Bone marrow (tissue), 2 donors: ENCODE results near the gene CXCL6.
A peak's percentile ranks its signal among the peaks of the same experiment; 100 is the strongest.

Experiments
- DNase-seq, 2 donors: peaks; one replicate each; lab custom pipeline; 2025; lab: John Stamatoyannopoulos, UW

CXCL6 gene

DNA sequence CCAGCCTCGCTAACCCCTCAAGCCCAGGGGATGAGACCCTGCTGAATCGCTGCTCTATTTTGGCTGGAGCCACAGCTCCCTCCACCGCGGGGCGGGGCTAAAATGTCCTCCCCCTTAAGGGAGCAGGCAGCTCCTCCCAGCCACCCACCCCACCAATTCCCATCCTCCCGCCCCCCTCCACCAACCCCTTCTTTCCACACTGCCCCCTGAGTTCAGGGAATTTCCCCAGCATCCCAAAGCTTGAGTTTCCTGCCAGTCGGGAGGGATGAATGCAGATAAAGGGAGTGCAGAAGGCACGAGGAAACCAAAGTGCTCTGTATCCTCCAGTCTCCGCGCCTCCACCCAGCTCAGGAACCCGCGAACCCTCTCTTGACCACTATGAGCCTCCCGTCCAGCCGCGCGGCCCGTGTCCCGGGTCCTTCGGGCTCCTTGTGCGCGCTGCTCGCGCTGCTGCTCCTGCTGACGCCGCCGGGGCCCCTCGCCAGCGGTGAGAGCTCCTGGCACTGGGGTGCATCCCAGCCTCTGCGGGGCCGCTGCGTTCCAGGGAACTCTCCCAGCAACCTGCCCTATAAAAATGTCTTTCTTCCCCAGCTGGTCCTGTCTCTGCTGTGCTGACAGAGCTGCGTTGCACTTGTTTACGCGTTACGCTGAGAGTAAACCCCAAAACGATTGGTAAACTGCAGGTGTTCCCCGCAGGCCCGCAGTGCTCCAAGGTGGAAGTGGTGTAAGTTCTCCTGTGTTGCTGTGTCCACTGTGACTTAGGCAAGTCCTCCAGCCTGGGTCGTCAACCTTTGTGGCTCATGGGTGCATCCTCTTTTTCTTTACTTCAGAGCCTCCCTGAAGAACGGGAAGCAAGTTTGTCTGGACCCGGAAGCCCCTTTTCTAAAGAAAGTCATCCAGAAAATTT, at the start of gene CXCL6:
TSS of gene CXCL6 (plus strand) at position 306 of the 907 bp plus-strand sequence. CDS start at position 379, 73 bp downstream.
- peak in 1 of 2 donors; percentile 16 for DNase-seq

- no peak for DNase-seq
Observed at GRCh38 chr4:73788411-73788810, 48.1 kb upstream of the CXCL6 start.

DNA sequence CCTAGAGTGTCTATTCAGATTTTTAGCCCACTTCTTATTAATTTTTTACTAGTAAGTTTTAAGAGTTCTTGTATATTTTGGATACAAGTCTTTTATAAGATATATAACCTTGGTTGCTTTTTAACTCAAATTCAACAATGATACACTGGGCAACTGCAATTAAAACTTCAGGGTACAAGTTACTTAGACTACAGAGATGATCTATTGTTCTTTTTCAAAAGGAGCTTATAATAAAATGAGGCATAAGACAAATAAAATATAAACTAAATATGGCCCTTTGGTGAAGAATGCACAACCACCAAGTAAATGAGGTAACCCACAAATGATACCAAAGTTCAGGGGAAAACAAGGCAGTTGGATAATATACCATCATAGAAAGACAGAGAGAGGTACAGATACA, 37.6 kb upstream of the CXCL6 start:
- DNase-seq: no peak

GRCh38 chr4:73800206-73800605, 36.3 kb upstream of the CXCL6 start:
- DNase-seq: no peak

- DNase-seq: no peak
Observed at GRCh38 chr4:73801692-73802091, 34.8 kb upstream of the CXCL6 start.

GRCh38 chr4:73803213-73803612, 33.3 kb upstream of the CXCL6 start:
- no peak for DNase-seq

- DNase-seq: no peak
Observed at GRCh38 chr4:73810191-73810590, 26.3 kb upstream of the CXCL6 start.

- DNase-seq: no peak
Observed at GRCh38 chr4:73811841-73812240, 24.6 kb upstream of the CXCL6 start.

GRCh38 chr4:73814679-73815078, 21.8 kb upstream of the CXCL6 start:
- DNase-seq: no peak

GRCh38 chr4:73815145-73815544, 21.3 kb upstream of the CXCL6 start:
- DNase-seq: peak in 1 of 2 donors; percentile 78

GRCh38 chr4:73816814-73817213, 19.7 kb upstream of the CXCL6 start:
- DNase-seq: peak in 1 of 2 donors; percentile 89

GRCh38 chr4:73817341-73817740, 19.1 kb upstream of the CXCL6 start:
- DNase-seq: no peak

GRCh38 chr4:73821325-73821724, 15.2 kb upstream of the CXCL6 start:
- DNase-seq: no peak

GRCh38 chr4:73822389-73822788, 14.1 kb upstream of the CXCL6 start:
- DNase-seq: no peak

DNA sequence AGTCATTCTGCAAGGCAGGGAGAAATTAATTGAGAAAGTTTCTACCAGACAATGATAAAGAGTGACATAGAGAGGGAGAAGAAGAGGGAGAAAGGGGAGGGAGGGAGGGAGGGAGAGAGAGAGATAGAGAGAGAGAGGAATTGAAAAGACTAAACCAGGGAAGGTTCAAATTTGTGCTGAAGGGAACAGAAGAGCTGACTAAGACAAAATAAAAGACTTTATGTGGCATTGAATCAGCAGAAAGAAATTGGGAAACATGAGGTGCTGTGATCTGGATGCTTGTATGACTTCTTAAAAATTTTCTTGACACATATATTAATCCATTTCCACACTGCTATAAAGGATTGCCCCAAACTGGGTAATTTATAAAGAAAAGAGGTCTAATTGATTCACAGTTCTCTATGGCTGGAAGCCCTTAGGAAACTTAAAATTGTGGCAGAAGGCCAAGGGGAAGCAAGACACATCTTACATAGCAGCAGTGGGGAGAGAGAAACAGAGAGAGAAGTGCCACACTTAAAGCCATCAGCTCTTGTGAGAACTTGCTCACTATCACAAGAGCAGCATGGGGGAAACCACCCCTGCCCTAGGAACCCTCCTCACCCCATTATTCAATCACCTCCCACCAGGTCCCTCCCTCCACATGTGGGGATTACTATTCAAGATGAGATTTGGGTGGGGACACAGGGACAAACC, 13.5 kb upstream of the CXCL6 start:
- peak in 1 of 2 donors; percentile 31 for DNase-seq

GRCh38 chr4:73823760-73824159, 12.7 kb upstream of the CXCL6 start:
- DNase-seq: no peak

DNA sequence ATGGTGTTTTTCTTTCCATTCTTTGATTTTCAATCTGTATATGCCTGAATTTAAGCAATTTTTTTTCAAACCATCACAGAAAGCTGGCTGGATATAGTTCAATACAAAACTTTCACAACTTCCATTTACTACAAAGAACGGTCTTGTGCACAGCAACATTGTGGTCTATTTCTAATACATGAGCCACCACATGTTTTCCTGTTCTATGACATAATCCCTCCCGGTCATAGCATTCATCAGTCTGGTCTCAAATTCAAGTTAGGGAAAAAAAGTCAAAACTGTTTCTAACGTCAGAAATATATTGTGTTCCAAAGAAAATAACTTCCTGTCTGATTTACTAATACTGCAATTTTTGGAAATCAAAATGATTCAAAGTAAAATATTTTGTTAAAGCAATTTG, 7.5 kb upstream of the CXCL6 start:
- DNase-seq: peak in 1 of 2 donors; percentile 64

DNA sequence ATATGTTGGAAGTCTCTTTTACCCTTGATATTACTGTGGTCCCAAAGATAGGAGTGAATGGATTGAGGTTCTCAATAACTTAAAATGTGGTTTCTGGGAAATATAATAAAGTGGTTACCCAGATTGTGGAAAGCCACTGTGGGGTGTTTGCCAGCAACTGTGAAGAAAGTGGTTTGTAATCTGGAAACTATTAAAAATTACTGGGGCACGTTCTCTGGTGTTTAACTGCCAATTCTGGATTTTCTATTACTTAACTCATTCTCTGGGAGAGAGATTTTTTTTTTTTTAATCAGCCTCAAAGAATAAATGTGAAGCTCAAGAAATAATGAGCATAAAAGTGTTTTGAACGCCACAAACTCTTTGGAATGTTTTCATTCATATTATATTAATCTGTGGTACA, 4.9 kb upstream of the CXCL6 start:
- no peak for DNase-seq

- peak in 1 of 2 donors; percentile 60 for DNase-seq
Observed at GRCh38 chr4:73832651-73833237, 3.7 kb upstream of the CXCL6 start.

GRCh38 chr4:73839071-73839470, 2.6 kb downstream of the CXCL6 start:
- DNase-seq: no peak

GRCh38 chr4:73839715-73840114, 3.2 kb downstream of the CXCL6 start:
- no peak for DNase-seq

GRCh38 chr4:73841243-73841925, 4.9 kb downstream of the CXCL6 start:
- DNase-seq: no peak
